IPS-18c (cell line): ENCODE results near the gene FBLN2.

Experiments
- H3K4me3 ChIP-seq: 2 replicates; pipeline ENCODE4 v1.7.0; 2013; ENCODE audit warnings: low read depth, mild to moderate bottlenecking, low read length, moderate library complexity; ENCODE audit not compliant: insufficient read depth
- H3K9me3 ChIP-seq: one replicate; pipeline ENCODE4 v1.6.1; 2013; ENCODE audit warnings: mild to moderate bottlenecking, low read length, moderate library complexity; ENCODE audit not compliant: control insufficient read depth, insufficient read depth

FBLN2 gene

GRCh38 chr3:13525827-13526625 is 22.9 kb upstream of the FBLN2 start:
- Histone ChIP-seq H3K4me3 (no peak overlapping the region), H3K9me3 (no peaks in the 10 kb centered on the region)

GRCh38 chr3:13526626-13526949 is 22.3 kb upstream of the FBLN2 start:
- Histone ChIP-seq H3K9me3 (no peaks in the 10 kb centered on the region), H3K4me3 (no peak overlapping the region)

DNA sequence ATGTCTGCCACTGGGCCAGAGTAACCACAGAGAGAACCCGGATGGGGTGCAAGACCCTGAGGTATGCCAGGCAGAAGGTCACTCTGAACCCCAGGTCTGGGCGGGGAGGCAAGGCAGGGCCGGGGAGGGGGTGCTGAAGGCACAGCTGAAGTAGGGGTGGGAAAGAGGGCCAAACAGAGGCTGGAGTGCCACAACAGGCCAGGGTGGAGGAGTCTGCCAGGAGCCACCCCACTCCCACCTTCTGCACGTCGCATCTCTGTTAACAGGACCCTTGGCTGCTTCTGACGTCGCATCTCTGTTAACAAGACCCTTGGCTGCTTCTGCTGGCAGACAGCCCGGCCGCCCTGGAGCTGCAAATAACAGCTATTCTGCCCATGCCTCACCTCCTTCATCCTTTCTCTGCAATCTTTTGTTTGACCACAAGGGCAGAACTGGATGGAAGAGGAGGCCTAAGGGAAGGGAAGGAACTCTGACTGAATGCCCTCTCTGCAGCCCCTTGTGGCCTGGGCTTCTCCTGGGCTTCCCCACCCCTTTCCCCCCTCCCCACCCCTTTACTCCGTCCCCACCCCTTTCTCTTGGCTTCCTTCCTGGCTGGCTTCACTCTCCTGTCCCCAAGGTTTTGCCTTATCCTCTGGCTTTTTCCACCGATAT is 20.6 kb upstream of the FBLN2 start:
- Histone ChIP-seq H3K9me3 (no peaks in the 10 kb centered on the region), H3K4me3 (no peak overlapping the region)

GRCh38 chr3:13529196-13530112 is 19.5 kb upstream of the FBLN2 start:
- H3K4me3 ChIP-seq, result no peak overlapping the region
- H3K9me3 ChIP-seq, result no peaks in the 10 kb centered on the region

DNA sequence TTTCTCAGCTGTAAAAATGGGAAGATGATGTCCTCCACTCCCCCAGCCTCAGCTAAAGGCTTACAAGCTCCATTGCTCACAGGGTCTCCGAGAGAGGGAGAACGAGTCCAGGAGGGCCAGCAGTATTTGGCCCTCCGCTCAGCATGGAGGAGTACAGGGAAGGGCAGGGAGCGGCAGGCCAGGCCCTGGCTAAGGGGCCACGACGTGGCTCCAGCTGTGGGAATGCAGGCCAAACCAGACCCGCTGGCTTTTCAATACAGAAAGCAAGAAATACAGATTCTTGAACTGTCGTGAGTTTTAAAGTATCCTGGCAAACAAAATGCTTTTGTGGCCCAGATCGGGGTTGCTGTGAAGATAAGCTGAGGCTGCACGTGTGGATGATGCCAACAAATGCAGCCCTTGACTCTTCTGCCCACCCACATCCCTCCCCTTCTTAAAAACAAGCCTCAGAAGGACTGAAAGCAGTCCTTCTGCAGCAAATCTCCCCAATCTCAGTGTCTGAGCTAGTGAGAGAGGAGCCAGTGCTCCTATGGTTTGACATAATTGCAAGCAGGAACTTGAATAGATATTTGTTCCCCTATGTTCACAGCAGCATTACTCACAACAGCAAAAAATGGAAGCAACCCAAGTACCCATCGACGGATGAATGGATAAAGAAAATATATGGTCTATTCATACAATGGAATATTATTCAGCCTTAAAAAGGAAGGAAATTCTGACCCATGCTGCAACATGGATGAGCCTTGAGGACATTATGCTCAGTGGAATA is 18.5 kb upstream of the FBLN2 start:
- no peaks in the 10 kb centered on the region for H3K9me3 ChIP-seq
- no peak overlapping the region for H3K4me3 ChIP-seq

- no peak overlapping the region for H3K4me3 ChIP-seq
- no peaks in the 10 kb centered on the region for H3K9me3 ChIP-seq
Observed at GRCh38 chr3:13532085-13532484, 16.8 kb upstream of the FBLN2 start.

GRCh38 chr3:13532631-13533030 is 16.3 kb upstream of the FBLN2 start:
- Histone ChIP-seq H3K9me3 (no peaks in the 10 kb centered on the region), H3K4me3 (no peak overlapping the region)

DNA sequence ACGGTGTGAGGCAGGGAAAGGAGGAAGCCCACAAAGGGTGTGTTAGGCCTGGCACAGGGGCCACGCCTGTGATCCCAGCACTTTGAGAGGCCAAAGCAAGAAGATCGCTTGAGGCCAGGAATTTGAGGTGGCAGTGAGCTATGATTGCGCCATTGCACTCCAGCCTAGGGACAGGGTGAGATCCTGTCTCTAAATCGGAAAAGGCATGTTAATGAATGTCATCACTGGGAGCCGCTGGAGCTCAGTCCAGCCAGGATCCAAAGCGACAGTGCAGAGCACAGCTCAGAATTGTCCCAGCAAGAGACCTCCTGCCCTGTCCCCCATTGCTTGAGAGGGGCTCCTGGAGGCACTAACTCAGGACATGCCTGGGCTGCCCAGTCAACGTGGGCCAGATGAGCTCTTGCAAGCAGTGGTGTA is 15.0 kb upstream of the FBLN2 start:
- H3K9me3 ChIP-seq, result no peaks in the 10 kb centered on the region

DNA sequence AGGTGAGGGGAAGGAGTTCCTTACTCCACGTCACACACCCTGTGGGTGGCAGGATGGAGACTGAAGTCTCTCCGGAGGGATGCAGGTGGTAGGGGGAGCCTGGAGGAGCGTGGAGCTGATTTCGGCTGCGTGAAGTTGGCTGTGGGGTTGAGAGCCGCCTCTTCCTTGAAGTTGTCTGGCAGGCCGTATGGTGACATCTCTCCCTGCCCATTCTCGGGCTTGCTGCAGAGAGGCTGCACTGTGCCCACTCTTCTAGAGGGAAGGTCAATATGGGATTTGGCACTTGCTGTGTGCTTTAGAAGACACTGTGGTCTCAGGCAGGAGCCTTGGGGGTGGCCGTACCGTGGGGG is 13.4 kb upstream of the FBLN2 start:
- no peak overlapping the region for H3K4me3 ChIP-seq
- no peaks in the 10 kb centered on the region for H3K9me3 ChIP-seq

More for the DNA sequence above, 15.0 kb upstream of the FBLN2 start:
- no peak overlapping the region for H3K4me3 ChIP-seq

- H3K4me3 ChIP-seq, result no peak overlapping the region
Observed at GRCh38 chr3:13535905-13536304, 13.0 kb upstream of the FBLN2 start.

DNA sequence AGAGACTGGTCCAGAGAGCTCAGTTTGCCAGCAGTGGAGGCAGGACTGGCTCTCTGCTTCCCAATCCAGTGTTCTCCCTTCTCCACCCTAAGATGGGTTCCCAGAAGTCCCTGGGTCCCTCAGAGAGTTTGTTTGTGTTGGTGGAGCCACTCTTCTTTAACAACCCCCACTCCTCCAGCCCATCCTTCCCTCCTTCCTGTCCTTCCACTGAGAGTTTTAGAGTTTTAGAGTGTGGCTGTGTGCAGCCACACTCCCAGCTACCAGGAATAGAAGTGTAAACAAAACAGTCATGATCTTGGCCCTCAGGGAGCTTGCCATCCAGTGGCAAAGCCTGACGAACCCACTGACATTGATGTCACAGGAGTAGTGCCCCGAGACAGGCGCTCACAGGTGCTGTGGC is 12.5 kb upstream of the FBLN2 start:
- Histone ChIP-seq H3K4me3 (no peak overlapping the region), H3K9me3 (no peaks in the 10 kb centered on the region)

More at GRCh38 chr3:13535905-13536304, 13.0 kb upstream of the FBLN2 start:
- H3K9me3 ChIP-seq, result no peaks in the 10 kb centered on the region

DNA sequence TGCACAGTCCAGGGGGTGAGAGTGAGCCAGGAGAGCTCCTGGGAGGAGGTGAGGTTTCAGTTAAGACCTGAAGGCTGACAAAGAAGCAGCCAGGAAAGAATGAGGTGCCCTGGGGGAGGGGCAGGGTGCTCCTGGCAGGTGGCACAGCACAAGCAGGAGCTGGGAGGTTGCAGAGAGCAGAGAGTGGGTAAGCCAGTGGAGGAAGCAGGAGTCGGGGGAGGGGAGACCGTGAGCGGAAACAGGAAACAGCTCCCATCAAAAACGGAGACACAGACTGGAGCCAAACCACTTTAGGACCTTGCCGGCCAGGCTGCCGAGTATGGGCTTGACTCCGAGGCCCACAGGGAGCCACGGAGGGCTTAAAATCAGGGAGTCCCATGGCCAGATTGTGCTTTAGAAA is 12.1 kb upstream of the FBLN2 start:
- no peaks in the 10 kb centered on the region for H3K9me3 ChIP-seq
- no peak overlapping the region for H3K4me3 ChIP-seq

DNA sequence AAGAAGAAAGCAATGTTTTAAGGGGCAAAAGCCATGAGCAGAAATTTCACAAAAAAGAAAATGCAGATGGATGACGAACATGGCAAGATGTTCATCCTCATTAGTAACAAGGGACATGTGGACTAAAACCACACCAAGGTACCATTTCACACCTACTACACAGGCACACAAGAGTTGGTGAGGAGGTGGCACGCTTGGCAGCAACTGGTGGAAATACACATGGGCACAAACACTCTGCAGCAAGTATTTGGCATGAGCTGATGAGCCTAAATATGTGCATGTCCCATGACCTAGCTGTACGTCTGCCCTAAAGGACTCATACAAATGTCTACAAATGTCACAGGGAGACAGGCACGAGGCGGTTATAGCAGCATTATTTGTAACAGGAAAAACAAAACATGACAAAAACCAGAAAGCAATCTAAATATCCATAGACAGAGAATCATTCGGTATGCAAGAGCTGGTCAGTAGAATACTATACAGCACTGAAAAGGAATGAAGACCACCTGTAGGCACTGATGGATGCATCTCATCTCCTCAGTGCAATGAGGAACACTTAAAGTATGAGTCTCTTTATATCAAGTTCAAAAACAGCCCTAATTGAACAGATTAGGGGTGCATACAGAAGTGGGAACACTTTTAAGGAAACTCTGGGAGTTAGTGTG is 11.5 kb upstream of the FBLN2 start:
- H3K4me3 ChIP-seq, result no peak overlapping the region
- no peaks in the 10 kb centered on the region for H3K9me3 ChIP-seq

- Histone ChIP-seq H3K4me3 (no peak overlapping the region), H3K9me3 (no peaks in the 10 kb centered on the region)
Observed at GRCh38 chr3:13537909-13538296, 11.0 kb upstream of the FBLN2 start.

DNA sequence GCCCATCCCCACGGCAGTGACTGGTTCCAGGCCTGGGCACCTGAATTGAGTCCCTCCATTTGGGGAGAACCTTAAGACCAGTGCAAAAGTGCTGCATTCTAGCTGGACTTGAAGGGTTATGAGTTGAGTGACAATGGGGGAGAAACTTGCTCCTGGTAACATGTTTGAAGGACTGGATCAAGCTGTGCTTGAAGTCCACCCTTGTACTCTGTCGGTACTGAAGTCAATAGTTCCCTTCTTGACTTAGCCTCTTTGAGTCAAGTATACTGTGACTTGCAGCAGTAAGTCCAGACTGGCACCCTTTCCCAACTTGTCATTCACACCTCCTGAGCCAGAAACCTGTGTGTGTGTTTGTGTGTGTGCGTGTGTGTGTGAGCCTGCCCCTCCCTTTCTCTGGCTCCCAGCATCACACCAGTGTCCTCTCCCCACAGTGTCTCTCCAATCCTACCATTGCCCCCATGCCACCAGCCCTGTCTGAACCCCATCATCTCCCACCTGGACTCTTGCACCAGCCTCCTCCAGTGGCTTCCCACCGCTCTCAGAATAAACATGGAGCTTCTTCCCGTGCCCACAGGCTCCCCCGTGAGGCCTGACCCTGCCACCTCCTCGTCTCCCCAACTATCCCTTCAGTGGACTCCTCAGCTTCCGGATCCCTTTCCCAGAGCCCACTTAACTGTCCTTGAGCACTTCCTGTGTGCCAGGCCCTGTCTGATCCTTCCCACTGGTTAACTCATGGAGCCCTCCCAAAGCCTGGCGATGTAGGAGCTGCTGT is 10.2 kb upstream of the FBLN2 start:
- Histone ChIP-seq H3K4me3 (no peak overlapping the region), H3K9me3 (no peaks in the 10 kb centered on the region)

- H3K9me3 ChIP-seq, result no peaks in the 10 kb centered on the region
- H3K4me3 ChIP-seq, result no peak overlapping the region
Observed at GRCh38 chr3:13539292-13539638, 9.7 kb upstream of the FBLN2 start.
